ENCODE data around the gene ANKRD13D.

Gene ANKRD13D

GRCh38 chr11:67262731-67263675 is 26.1 kb upstream of the ANKRD13D start:
- peak; percentile 69 for DNase-seq

GRCh38 chr11:67264260-67264659 is 24.8 kb upstream of the ANKRD13D start:
- DNase-seq = no peak

DNA sequence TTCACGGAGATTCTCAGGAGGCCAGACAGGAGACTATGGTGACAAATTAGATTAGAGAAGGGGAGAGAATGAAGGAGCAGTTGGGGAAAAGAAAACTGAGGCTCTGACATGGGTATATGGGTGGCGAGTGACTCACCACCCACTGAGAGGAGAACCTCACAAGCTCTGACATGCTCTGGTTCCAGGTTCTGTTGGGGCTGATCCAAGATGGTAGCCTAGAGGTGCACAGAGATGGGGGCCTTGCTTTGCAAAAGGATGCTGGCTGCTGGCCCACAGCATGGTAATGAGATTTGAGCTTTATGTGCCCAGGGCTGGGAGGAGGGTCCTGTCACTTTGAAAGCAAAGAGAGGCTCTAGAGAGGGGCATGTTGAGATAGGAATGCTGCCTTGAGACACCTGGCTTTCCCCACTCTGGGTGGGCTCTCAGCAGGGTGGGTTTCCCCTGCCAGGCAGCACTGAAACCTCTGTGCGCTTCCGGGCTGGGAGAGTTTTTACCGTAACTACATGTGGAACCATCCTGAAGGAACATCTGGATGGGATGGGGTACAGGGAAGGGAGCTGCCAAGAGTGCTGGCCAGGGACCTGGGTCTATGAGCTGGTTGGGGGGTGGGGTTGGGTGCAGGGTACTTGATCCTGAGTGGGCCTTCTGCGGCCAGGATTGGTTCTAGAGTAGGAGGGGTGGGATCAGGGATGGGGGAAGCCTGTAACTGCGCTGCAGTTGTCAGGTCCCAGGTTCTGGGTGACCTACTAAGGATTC is 24.0 kb upstream of the ANKRD13D start:
- DNase-seq = no peak

DNA sequence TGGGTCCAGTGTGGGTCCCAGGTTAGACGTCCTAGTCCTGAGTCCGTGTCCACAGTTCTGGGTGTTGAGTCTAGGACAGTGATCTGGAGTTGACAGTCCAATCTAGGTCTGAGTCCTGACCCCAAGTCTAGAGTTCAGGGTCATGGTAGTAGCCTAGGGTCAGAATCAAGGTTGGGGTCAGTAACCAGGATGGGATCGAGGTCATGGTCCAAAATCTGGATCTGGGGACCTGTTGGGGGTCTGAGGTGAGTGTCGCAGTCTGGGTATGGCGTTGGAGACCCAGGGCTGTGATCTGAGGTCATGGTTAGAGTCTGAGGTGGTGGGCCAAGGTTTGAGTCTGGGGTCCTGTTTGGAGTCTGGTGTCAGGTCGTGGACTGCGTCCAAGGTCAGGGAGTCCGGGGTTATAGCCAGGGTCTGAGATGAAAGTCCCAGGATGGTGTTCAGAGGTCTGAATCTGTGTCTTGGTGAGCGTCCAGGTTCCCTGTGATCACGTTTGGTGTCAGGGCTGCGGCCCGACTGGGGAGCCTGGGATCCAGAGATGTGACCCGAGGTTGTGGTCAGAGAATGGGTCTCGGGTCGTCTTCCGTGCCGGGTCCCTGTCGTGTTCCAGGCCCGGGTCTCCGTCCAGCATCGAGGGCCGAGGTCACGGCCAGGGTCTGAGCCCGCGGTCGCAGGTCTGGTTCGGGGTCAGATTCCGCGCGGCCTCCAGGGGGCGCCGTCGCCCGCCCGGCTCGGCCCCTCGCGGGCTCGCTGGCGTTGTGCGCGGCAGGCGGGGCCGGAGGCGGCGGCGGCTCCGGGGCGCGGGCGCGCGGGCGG is 23.3 kb upstream of the ANKRD13D start:
- DNase-seq = peak; percentile 40

DNA sequence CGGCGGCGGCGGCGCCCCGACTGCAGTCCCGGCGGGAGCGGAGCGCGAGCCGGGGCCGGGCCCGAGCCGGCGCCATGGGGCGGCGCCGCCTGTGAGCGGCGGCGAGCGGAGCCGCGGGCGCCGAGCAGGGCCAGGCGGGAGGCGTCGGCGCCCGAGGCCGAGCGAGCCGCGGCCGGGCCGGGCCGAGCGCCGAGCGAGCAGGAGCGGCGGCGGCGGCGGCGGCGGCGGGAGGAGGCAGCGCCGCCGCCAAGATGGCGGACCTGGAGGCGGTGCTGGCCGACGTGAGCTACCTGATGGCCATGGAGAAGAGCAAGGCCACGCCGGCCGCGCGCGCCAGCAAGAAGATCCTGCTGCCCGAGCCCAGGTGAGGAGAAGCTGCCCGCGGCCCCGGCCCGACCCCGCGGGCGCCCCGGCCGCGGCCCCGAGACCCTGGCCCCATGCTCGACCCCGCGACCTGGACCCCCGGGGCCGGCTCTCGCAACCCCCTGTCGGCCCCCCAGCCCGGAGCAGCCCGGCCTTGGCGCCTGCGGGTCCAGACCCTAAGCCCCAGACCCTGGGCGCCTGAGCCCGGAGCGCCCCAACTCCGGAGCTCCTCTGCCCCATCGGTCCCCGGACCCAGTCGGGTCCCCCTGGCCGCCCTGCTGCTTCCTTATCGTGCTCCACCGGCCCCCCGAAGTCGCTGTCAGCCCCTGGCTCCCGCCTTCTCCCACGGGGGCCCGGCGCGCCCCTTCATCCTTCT is 22.5 kb upstream of the ANKRD13D start, which contains the start of gene GRK2:
Gene GRK2, plus strand, starts transcription at position 25 of the 739 bp plus-strand sequence. Its CDS starts 227 bp downstream, at position 252.
- peak; percentile 47 for DNase-seq

DNA sequence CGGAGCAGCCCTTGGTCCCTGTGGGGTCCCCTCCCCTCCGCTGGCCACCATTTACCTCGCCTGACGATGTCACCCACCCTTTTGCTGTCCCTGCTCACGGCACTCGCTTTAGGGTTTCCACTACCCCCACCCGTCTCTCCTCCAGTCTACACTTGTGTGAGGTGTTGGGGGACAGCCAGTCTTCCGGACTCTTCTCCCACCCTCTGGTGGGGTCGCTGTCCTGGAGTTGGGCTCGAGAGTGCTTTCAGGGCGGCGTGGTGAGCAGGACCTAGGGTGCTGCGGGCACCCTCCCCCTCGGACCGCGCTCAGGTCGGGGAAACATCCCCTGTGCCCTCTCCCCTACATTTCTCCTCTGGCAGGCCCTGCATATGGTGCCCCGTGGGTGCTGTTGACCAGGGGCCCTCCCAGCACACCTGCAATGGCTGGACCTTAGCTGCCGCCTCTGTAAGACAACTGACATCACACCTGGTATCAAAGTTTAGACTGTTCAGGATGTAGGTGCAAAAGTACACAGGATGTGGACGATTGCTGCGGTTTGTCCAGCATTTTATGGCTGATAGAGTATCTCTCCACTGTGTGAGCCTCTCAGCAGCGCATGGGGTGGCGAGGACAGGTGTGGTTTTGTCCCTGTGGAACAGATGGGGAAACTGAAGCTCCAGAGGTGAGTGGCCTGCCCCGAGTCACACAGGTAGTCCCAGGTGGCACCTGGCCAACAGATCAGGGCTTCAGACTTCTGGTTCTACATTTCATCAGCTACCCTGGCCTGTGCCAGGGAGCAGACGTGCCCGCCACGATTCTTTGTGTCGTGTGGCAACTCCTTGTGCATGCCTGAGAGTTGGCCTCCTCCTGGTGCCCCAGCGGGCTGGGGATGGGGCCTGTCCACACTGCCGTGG is 21.7 kb upstream of the ANKRD13D start:
- no peak for DNase-seq

DNA sequence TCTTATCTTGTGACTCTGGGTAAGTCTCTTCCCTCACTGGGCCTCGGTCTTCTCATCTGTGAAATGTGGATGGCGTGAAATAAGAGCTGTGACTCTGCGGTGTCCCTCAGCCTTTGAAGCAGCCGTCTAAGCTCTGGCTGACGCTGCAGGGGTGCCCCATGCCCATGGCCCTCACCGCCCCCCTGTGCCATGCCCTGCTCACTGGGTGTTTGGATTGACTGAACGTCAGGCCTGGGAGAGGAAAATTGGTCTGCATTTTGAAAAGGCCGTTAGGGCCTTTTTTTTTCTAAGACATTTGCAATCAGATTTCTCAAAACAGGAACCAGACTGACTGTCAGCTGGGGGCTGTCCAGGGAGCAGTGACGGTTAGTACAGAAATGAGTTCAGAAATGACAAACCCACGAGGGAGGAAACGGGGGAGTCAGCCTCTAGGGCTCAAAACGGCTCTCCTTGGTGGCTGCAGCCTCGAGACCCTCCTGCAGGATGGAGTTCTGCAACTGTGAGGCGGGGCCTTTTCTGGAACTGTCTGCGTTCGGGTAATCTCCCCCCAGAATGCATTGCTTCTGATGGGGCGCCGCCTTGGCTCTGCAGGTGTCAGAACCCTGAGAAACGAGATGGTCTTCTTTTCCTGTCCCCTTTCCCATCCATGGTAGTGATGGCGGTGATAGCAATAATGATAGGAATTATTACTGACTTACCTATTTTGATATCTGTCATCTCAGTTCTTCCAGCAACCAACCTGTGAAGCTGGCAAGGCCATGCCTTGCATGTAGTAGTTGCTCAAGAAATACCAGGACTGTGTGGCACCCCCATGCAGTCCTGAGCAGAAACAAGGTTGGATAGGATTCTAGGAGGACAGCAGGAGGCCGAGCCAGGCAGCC is 20.8 kb upstream of the ANKRD13D start:
- no peak for DNase-seq

- DNase-seq = no peak
Measured at GRCh38 chr11:67268962-67269268, 20.2 kb upstream of the ANKRD13D start.

GRCh38 chr11:67269401-67270255 is 19.5 kb upstream of the ANKRD13D start:
- DNase-seq = no peak

DNA sequence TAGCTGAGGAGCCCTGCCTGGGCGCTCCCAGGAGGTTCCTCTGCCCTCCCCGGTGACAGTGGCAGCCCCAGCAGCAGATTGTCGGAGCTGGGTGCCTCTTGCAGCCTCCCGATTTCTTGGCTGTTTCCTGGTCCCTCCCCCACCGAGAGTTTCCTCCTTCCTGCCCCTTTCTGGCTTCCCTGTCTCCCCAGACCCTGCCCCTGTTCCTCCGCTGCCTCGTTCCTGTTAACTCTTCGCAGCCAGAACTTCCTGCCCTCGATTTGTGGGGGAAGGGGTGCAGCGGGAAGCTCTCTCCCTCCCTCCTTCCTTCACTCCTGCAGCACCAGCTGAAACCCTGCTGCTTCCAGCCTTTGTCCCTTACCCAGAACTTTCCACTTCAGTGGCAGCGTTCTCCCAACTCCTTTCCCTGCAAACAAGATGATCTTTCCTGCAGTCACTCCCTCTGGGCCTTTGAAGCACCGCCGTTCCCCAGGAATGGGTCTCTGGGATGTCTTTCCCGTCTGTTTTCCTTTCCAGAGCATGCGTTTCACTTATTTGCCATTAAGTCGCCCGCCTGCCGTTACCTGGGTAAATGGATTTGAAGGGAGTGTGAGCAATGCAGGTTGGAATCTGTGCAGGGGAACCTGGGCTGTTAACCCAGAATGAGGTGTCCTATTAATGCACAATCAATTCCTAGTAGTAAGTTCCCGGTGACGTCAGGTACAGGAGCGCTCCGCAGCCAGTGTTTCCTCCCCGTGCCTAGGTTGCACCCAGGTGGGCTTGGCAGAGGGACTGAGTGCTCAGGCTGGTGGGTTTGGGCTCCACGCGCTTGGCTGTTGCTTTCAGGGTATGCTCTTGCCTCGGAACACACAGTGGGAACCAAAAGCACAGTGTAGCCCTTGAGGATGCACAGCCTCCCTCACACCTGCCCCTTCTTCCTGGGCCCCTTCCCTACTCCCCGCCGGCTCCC is 18.6 kb upstream of the ANKRD13D start:
- DNase-seq = no peak

DNA sequence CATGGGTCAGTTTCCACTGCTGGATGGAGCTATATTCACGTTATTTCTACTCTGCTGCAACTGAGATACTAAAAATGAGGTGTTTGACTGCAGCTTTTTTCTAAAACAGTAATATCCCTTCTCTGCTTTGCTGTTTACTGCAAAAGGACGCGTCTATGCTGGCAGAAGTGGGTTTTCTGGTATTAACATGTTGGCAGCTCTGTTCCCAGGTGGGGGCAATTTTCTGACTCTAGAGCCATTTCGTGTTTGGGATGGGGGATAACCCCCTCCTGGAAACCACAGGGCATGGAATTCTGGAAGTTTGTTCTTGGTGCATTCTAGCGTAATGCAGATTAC is 17.9 kb upstream of the ANKRD13D start:
- DNase-seq = no peak

- DNase-seq = no peak
Measured at GRCh38 chr11:67271541-67272284, 17.4 kb upstream of the ANKRD13D start.

DNA sequence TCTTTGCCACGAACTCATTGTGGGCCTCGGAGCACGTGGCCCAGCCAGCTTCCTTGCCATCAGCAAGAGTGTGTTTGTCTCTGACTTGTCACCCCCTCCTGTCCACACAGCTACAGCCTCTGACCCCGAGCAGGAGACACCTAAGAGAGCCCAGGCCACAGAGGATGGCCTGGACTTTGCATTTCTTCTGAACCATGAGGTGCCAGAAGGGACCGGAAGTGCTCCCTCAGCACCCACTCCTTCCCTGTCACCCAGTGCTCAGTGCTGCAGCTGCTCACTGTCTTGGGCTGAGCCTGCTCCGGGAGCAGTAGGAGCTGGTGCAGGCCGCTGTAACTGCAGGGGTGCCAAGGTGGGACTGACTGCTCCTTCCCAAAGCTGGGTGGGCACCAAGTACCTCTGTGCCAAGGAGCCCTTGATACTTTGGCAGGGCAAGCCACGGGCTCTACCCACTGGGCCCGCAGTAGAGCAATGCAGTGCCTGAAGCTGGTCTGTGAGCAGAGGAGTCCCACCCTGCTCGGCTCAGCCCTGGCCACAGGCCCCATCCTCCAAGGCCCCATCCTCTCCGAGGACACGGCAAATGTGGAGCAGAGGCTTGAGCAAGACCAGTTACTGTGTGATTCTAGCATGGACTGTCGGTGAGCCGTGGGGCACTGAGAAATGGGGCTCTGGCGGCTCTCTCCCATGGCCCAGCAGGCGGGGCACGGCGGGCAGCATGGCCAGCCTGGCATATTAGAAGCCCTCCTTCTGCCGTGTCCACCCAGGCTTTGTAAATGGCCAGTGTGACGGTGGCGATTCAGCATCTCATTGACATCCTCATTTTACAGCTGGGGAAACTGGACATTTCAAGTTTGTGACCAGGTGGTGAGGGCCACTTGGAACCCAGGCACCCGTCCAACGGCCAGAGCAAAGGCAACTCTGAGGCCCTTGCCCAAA is 16.5 kb upstream of the ANKRD13D start:
- DNase-seq = no peak

DNA sequence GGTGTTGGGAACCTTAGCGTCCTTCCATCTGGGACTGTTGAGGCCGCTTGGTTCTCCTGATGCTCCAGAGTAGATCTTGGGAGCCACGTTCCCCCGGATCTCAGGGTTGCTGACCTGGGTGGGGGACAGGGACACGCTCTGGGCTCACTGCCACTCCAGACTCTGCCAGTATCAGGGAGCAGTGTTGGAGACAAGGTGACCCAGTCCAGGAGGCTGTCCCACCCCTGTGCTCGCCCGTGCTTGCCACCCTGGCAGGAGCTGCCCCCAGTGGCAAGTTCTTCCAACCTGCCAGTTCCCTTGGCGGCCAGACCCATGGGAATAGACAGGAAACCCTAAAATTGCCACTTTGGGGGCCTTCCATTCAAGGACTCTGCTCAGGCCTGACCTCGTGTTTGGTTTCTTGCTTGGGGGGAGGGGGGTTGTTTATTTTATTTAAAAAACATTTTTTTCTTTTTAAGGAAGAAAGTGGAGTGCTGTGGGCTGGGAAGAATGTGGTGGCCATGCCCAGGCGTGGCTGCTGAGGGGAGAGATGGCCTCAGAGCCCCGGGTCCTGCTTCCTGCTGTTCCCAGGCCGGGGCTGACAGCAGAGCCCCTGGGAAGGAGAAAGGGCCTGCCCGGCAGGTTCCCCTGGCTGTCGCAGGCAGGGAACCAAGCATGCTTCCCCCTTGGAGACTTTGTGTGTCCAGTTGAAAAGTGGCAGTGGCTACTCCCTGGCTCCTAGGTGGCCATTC is 15.7 kb upstream of the ANKRD13D start:
- no peak for DNase-seq

GRCh38 chr11:67274768-67275605 is 14.1 kb upstream of the ANKRD13D start:
- DNase-seq = no peak
